ENCODE data around the gene GPR32.
"Not testable (repeated sequence)": the region's sequence is repeated elsewhere in the genome, so short reads cannot be mapped to it uniquely, and the experiment has no call there.

GPR32 gene

GRCh38 chr19:50747141-50747540 is 23.1 kb upstream of the GPR32 start:
- POLR2A ChIA-PET, result interaction anchor here (0.7 kb wide), 1 partner anchor 24 kb away, joined by 6 read pairs; the partner anchor contains the start of gene CLEC11A
- CTCF ChIA-PET; H3K36me3 ChIP-seq (ENCODE audit: control insufficient read depth in 4 of 4, insufficient read depth in 4 of 4, low read length in 3 of 4); H3K27ac ChIP-seq (ENCODE audit: insufficient read depth in 1 of 2, low read depth in 1 of 2, low read length in 2 of 2, poor library complexity in 1 of 2, severe bottlenecking in 2 of 2); H3K4me3 ChIP-seq (ENCODE audit: control insufficient read depth in 1 of 7, extremely low read depth in 1 of 7, insufficient read depth in 4 of 7, low read depth in 2 of 7, low read length in 6 of 7); DNase-seq; H3K9me3 ChIP-seq (ENCODE audit: control extremely low read depth in 1 of 5, control insufficient read depth in 4 of 5, insufficient read depth in 2 of 5, low read depth in 1 of 5, low read length in 4 of 5); H3K4me1 ChIP-seq (ENCODE audit: control extremely low read depth in 1 of 4, control insufficient read depth in 4 of 4, insufficient read depth in 4 of 4, low read length in 3 of 4): not testable (repeated sequence)
- H3K27me3 ChIP-seq (replicated peaks in 2 of 5; ENCODE audit: control insufficient read depth in 4 of 5, insufficient read depth in 5 of 5, low read length in 4 of 5), result peaks cover 0 to 12% (median 0%) of the 10 kb centered on the region in 5 experiments
- WGBS (ENCODE audit: insufficient coverage), result 98% methylated on average over 10 of the region's 14 CpGs

- Histone ChIP-seq H3K4me1 (ENCODE audit: control extremely low read depth in 1 of 4, control insufficient read depth in 4 of 4, insufficient read depth in 4 of 4, low read length in 3 of 4) (peaks cover 0 to 3% (median 1%) of the 10 kb centered on the region in 4 experiments), H3K27me3 (replicated peaks in 2 of 5; ENCODE audit: control insufficient read depth in 4 of 5, insufficient read depth in 5 of 5, low read length in 4 of 5) (peaks cover 0 to 2% (median 0%) of the 10 kb centered on the region in 5 experiments), H3K4me3 (ENCODE audit: control insufficient read depth in 1 of 7, extremely low read depth in 1 of 7, insufficient read depth in 4 of 7, low read depth in 2 of 7, low read length in 6 of 7) (no peak overlapping the region), H3K27ac (ENCODE audit: insufficient read depth in 1 of 2, low read depth in 1 of 2, low read length in 2 of 2, poor library complexity in 1 of 2, severe bottlenecking in 2 of 2) (no peak overlapping the region), H3K9me3 (ENCODE audit: control extremely low read depth in 1 of 5, control insufficient read depth in 4 of 5, insufficient read depth in 2 of 5, low read depth in 1 of 5, low read length in 4 of 5) (no peaks in the 10 kb centered on the region), H3K36me3 (ENCODE audit: control insufficient read depth in 4 of 4, insufficient read depth in 4 of 4, low read length in 3 of 4) (no peaks in the 10 kb centered on the region)
- 84% methylated on average over 2 of the region's 6 CpGs for WGBS (ENCODE audit: insufficient coverage)
- no peak for DNase-seq
- POLR2A ChIA-PET, result interaction anchor here (0.7 kb wide), 1 partner anchor 799 kb away, joined by 3 read pairs; no protein-coding TSS in a partner anchor
- CTCF ChIA-PET, result no interaction called here
Observed at GRCh38 chr19:50749490-50749889, 20.8 kb upstream of the GPR32 start.

GRCh38 chr19:50750010-50750409 is 20.3 kb upstream of the GPR32 start:
- Histone ChIP-seq H3K27me3 (replicated peaks in 2 of 5; ENCODE audit: control insufficient read depth in 4 of 5, insufficient read depth in 5 of 5, low read length in 4 of 5) (peaks cover 0 to 7% (median 2%) of the 10 kb centered on the region in 5 experiments), H3K4me1 (ENCODE audit: control extremely low read depth in 1 of 4, control insufficient read depth in 4 of 4, insufficient read depth in 4 of 4, low read length in 3 of 4) (peaks cover 0 to 3% (median 1%) of the 10 kb centered on the region in 4 experiments), H3K9me3 (ENCODE audit: control extremely low read depth in 1 of 5, control insufficient read depth in 4 of 5, insufficient read depth in 2 of 5, low read depth in 1 of 5, low read length in 4 of 5) (no peaks in the 10 kb centered on the region), H3K27ac (ENCODE audit: insufficient read depth in 1 of 2, low read depth in 1 of 2, low read length in 2 of 2, poor library complexity in 1 of 2, severe bottlenecking in 2 of 2) (no peak overlapping the region), H3K36me3 (ENCODE audit: control insufficient read depth in 4 of 4, insufficient read depth in 4 of 4, low read length in 3 of 4) (no peaks in the 10 kb centered on the region), H3K4me3 (ENCODE audit: control insufficient read depth in 1 of 7, extremely low read depth in 1 of 7, insufficient read depth in 4 of 7, low read depth in 2 of 7, low read length in 6 of 7) (no peak overlapping the region)
- ChIA-PET CTCF (interaction anchor here (1.5 kb wide), 1 partner anchor 9 kb away, joined by 3 read pairs; no protein-coding TSS in a partner anchor), POLR2A (interaction anchor here (0.7 kb wide), 1 partner anchor 798 kb away, joined by 3 read pairs; no protein-coding TSS in a partner anchor)
- DNase-seq, result no peak
- 92% methylated on average over 13 of the region's 15 CpGs for WGBS (ENCODE audit: insufficient coverage)

- no peaks in the 10 kb centered on the region for H3K9me3 ChIP-seq (ENCODE audit: control extremely low read depth in 1 of 5, control insufficient read depth in 4 of 5, insufficient read depth in 2 of 5, low read depth in 1 of 5, low read length in 4 of 5)
- WGBS (ENCODE audit: insufficient coverage), result 94% methylated on average over 3 of the region's 4 CpGs
- H3K27ac ChIP-seq (ENCODE audit: insufficient read depth in 1 of 2, low read depth in 1 of 2, low read length in 2 of 2, poor library complexity in 1 of 2, severe bottlenecking in 2 of 2), result no peak overlapping the region
- CTCF ChIA-PET, result no interaction called here
- no peaks in the 10 kb centered on the region for H3K36me3 ChIP-seq (ENCODE audit: control insufficient read depth in 4 of 4, insufficient read depth in 4 of 4, low read length in 3 of 4)
- peaks cover 0 to 22% (median 2%) of the 10 kb centered on the region in 5 experiments for H3K27me3 ChIP-seq (replicated peaks in 2 of 5; ENCODE audit: control insufficient read depth in 4 of 5, insufficient read depth in 5 of 5, low read length in 4 of 5)
- DNase-seq, result no peak
- peaks cover 0 to 3% (median 1%) of the 10 kb centered on the region in 4 experiments for H3K4me1 ChIP-seq (ENCODE audit: control extremely low read depth in 1 of 4, control insufficient read depth in 4 of 4, insufficient read depth in 4 of 4, low read length in 3 of 4)
- H3K4me3 ChIP-seq (ENCODE audit: control insufficient read depth in 1 of 7, extremely low read depth in 1 of 7, insufficient read depth in 4 of 7, low read depth in 2 of 7, low read length in 6 of 7), result no peak overlapping the region
- POLR2A ChIA-PET, result no interaction called here
Observed at GRCh38 chr19:50753879-50754278, 16.4 kb upstream of the GPR32 start.

GRCh38 chr19:50756244-50756643 is 14.0 kb upstream of the GPR32 start:
- H3K9me3 ChIP-seq (ENCODE audit: control extremely low read depth in 1 of 5, control insufficient read depth in 4 of 5, insufficient read depth in 2 of 5, low read depth in 1 of 5, low read length in 4 of 5); H3K27ac ChIP-seq (ENCODE audit: insufficient read depth in 1 of 2, low read depth in 1 of 2, low read length in 2 of 2, poor library complexity in 1 of 2, severe bottlenecking in 2 of 2); H3K4me3 ChIP-seq (ENCODE audit: control insufficient read depth in 1 of 7, extremely low read depth in 1 of 7, insufficient read depth in 4 of 7, low read depth in 2 of 7, low read length in 6 of 7); DNase-seq; POLR2A ChIA-PET; H3K4me1 ChIP-seq (ENCODE audit: control extremely low read depth in 1 of 4, control insufficient read depth in 4 of 4, insufficient read depth in 4 of 4, low read length in 3 of 4); H3K36me3 ChIP-seq (ENCODE audit: control insufficient read depth in 4 of 4, insufficient read depth in 4 of 4, low read length in 3 of 4); CTCF ChIA-PET: not testable (repeated sequence)
- H3K27me3 ChIP-seq (replicated peaks in 2 of 5; ENCODE audit: control insufficient read depth in 4 of 5, insufficient read depth in 5 of 5, low read length in 4 of 5), result peaks cover 0 to 22% (median 2%) of the 10 kb centered on the region in 5 experiments
- 88% methylated on average over 4 of the region's 8 CpGs for WGBS (ENCODE audit: insufficient coverage)

GRCh38 chr19:50757624-50758023 is 12.6 kb upstream of the GPR32 start:
- 100% methylated on average over 1 of the region's 3 CpGs for WGBS (ENCODE audit: insufficient coverage)
- POLR2A ChIA-PET; H3K9me3 ChIP-seq (ENCODE audit: control extremely low read depth in 1 of 5, control insufficient read depth in 4 of 5, insufficient read depth in 2 of 5, low read depth in 1 of 5, low read length in 4 of 5); H3K27ac ChIP-seq (ENCODE audit: insufficient read depth in 1 of 2, low read depth in 1 of 2, low read length in 2 of 2, poor library complexity in 1 of 2, severe bottlenecking in 2 of 2); DNase-seq; H3K4me1 ChIP-seq (ENCODE audit: control extremely low read depth in 1 of 4, control insufficient read depth in 4 of 4, insufficient read depth in 4 of 4, low read length in 3 of 4); H3K4me3 ChIP-seq (ENCODE audit: control insufficient read depth in 1 of 7, extremely low read depth in 1 of 7, insufficient read depth in 4 of 7, low read depth in 2 of 7, low read length in 6 of 7); H3K36me3 ChIP-seq (ENCODE audit: control insufficient read depth in 4 of 4, insufficient read depth in 4 of 4, low read length in 3 of 4); CTCF ChIA-PET: not testable (repeated sequence)
- peaks cover 0 to 22% (median 2%) of the 10 kb centered on the region in 5 experiments for H3K27me3 ChIP-seq (replicated peaks in 2 of 5; ENCODE audit: control insufficient read depth in 4 of 5, insufficient read depth in 5 of 5, low read length in 4 of 5)

GRCh38 chr19:50759076-50759475 is 11.2 kb upstream of the GPR32 start:
- H3K27me3 ChIP-seq (replicated peaks in 2 of 5; ENCODE audit: control insufficient read depth in 4 of 5, insufficient read depth in 5 of 5, low read length in 4 of 5), result peaks cover 0 to 22% (median 2%) of the 10 kb centered on the region in 5 experiments
- not testable (repeated sequence) for H3K4me1 ChIP-seq (ENCODE audit: control extremely low read depth in 1 of 4, control insufficient read depth in 4 of 4, insufficient read depth in 4 of 4, low read length in 3 of 4)

More at GRCh38 chr19:50759076-50759475, 11.2 kb upstream of the GPR32 start:
- H3K36me3 ChIP-seq (ENCODE audit: control insufficient read depth in 4 of 4, insufficient read depth in 4 of 4, low read length in 3 of 4); H3K27ac ChIP-seq (ENCODE audit: insufficient read depth in 1 of 2, low read depth in 1 of 2, low read length in 2 of 2, poor library complexity in 1 of 2, severe bottlenecking in 2 of 2); POLR2A ChIA-PET; H3K4me3 ChIP-seq (ENCODE audit: control insufficient read depth in 1 of 7, extremely low read depth in 1 of 7, insufficient read depth in 4 of 7, low read depth in 2 of 7, low read length in 6 of 7); DNase-seq; H3K9me3 ChIP-seq (ENCODE audit: control extremely low read depth in 1 of 5, control insufficient read depth in 4 of 5, insufficient read depth in 2 of 5, low read depth in 1 of 5, low read length in 4 of 5): not testable (repeated sequence)
- 92% methylated on average over 7 of the region's 18 CpGs for WGBS (ENCODE audit: insufficient coverage)
- CTCF ChIA-PET, result interaction anchor here (1.4 kb wide), 1 partner anchor 8 kb away, joined by 3 read pairs; no protein-coding TSS in a partner anchor
